ENCODE measurements around the gene ANO8.

Gene ANO8

GRCh38 chr19:17341845-17342244 is 7.2 kb upstream of the ANO8 start:
- no peak for DNase-seq

GRCh38 chr19:17341386-17341785 is 6.7 kb upstream of the ANO8 start:
- DNase-seq: no peak

GRCh38 chr19:17340871-17341357 is 6.3 kb upstream of the ANO8 start:
- DNase-seq: no peak

GRCh38 chr19:17340302-17340870 is 5.7 kb upstream of the ANO8 start:
- DNase-seq: peak; percentile 75

GRCh38 chr19:17339088-17339741 is 4.6 kb upstream of the ANO8 start:
- peak; percentile 57 for DNase-seq

GRCh38 chr19:17338433-17339078 is 3.9 kb upstream of the ANO8 start:
- DNase-seq: no peak

GRCh38 chr19:17337675-17338432 is 3.2 kb upstream of the ANO8 start:
- DNase-seq: peak; percentile 83

- peak; percentile 100 for DNase-seq
These were observed 2.4 kb upstream of the ANO8 start, which contains the start of gene GTPBP3 for GRCh38 chr19:17336872-17337674. TSS of gene GTPBP3 (plus strand) at chr19:17337553. CDS start at chr19:17337612, 59 bp downstream.

GRCh38 chr19:17335575-17335974 is 920 bp upstream of the ANO8 start:
- DNase-seq: no peak

GRCh38 chr19:17333611-17334413 is 843 bp downstream of the ANO8 start:
- peak; percentile 94 for DNase-seq

- DNase-seq: peak; percentile 89
These were observed 1.7 kb downstream of the ANO8 start for GRCh38 chr19:17332677-17333581.

- DNase-seq: no peak
These were observed 2.3 kb downstream of the ANO8 start for GRCh38 chr19:17332360-17332676.

GRCh38 chr19:17331045-17331558 is 3.6 kb downstream of the ANO8 start:
- no peak for DNase-seq

- DNase-seq: no peak
These were observed 4.2 kb downstream of the ANO8 start for GRCh38 chr19:17330262-17331044.

GRCh38 chr19:17329366-17330261 is 5.0 kb downstream of the ANO8 start:
- DNase-seq: no peak

GRCh38 chr19:17328517-17329365 is 5.9 kb downstream of the ANO8 start:
- DNase-seq: no peak
